H1 (cell line): ENCODE results near the gene CCDC80. TPM values are rescaled to one million over a fixed set of nuclear protein-coding genes. Genes with fewer than 3 reads are reported as not detected.
A peak's percentile ranks its signal among the peaks of the same experiment; 100 is the strongest.

ENCODE experiments used
- CTCF ChIA-PET: fragments of 300-600 bp; sonication (Branson Sonifier 250); formaldehyde crosslinking; loops from one replicate; lab custom pipeline; 2021; ENCODE audit not compliant: partially characterized antibody; lab: Charles Lee
- POLR2A ChIA-PET: fragments of 300-600 bp; sonication (Branson Sonifier 250); formaldehyde crosslinking; loops from one replicate; lab custom pipeline; 2021; ENCODE audit warnings: inconsistent platforms; ENCODE audit not compliant: partially characterized antibody; lab: Charles Lee
- DNase-seq, 2 experiments: peaks; one replicate each; pipeline versions ENCODE4 v3.0.0 to v3.0.0-alpha.2; 2010 to 2022; ENCODE audit warnings: low spot score in 2 of 2, low read depth in 1 of 2, mixed read lengths in 1 of 2
- FAIRE-seq: peaks from 2 replicates; lab custom pipeline; 2011; peaks lifted over from hg19 to GRCh38; lab: Jason Lieb, UNC
- H2AFZ ChIP-seq: 2 replicates; pipeline ENCODE4 v1.8.1; 2012; ENCODE audit warnings: low read length, inconsistent platforms
- H2AK5ac ChIP-seq: 2 replicates; pipeline ENCODE4 v1.6.1; 2013; ENCODE audit warnings: low read depth, low read length
- H2BK120ac ChIP-seq: replicated peaks from 2 replicates; pipeline ENCODE3; 2013; ENCODE audit warnings: low read depth, low read length, inconsistent platforms
- H2BK12ac ChIP-seq: 2 replicates; pipeline ENCODE4 v1.6.1; 2013; ENCODE audit warnings: low read depth, low read length
- H2BK15ac ChIP-seq: 2 replicates; pipeline ENCODE4 v1.6.1; 2013; ENCODE audit warnings: low read length
- H2BK20ac ChIP-seq: 2 replicates; pipeline ENCODE4 v1.6.1; 2013; ENCODE audit warnings: low read length
- H2BK5ac ChIP-seq: 2 replicates; pipeline ENCODE4 v1.6.1; 2013; ENCODE audit warnings: low read depth, low read length
- H3K14ac ChIP-seq: 2 replicates; pipeline ENCODE4 v1.6.1; 2013; ENCODE audit warnings: inconsistent platforms; ENCODE audit not compliant: insufficient read length
- H3K18ac ChIP-seq: 2 replicates; pipeline ENCODE4 v1.6.1; 2013; ENCODE audit warnings: low read length; ENCODE audit errors: extremely low read depth
- H3K23ac ChIP-seq: 2 replicates; pipeline ENCODE4 v1.6.1; 2013; ENCODE audit warnings: inconsistent platforms; ENCODE audit not compliant: insufficient read length
- H3K23me2 ChIP-seq: 2 replicates; pipeline ENCODE4 v1.6.1; 2013; ENCODE audit warnings: low read depth, low read length
- H3K27ac ChIP-seq: 2 replicates; pipeline ENCODE4 v1.6.1; 2011; ENCODE audit warnings: low read depth, low read length, inconsistent platforms
- H3K27me3 ChIP-seq, 4 experiments: replicated peaks in 1 of 4; 1 replicate in 1 of 4; 2 replicates in 3 of 4; pipeline versions ENCODE4 v1.6.1 to v1.8.1; 2011 to 2013; ENCODE audit warnings: low read length in 3 of 4, mild to moderate bottlenecking in 3 of 4, inconsistent platforms in 2 of 4, mixed read lengths in 2 of 4, moderate library complexity in 1 of 4; ENCODE audit not compliant: control insufficient read depth in 3 of 4, insufficient read depth in 3 of 4; ENCODE audit errors: extremely low read depth in 1 of 4
- H3K36me3 ChIP-seq, 4 experiments: 2 replicates each; pipeline versions ENCODE4 v1.6.1 to v1.8.1; 2011 to 2013; ENCODE audit warnings: mild to moderate bottlenecking in 4 of 4, low read length in 3 of 4, moderate library complexity in 2 of 4, control low read depth in 1 of 4, inconsistent platforms in 1 of 4; ENCODE audit not compliant: insufficient read depth in 4 of 4, control insufficient read depth in 2 of 4
- H3K4ac ChIP-seq: replicated peaks from 2 replicates; pipeline ENCODE3; 2013; ENCODE audit warnings: low read length, low read depth, mixed read lengths, inconsistent platforms; ENCODE audit not compliant: insufficient read length
- H3K4me1 ChIP-seq, 4 experiments: replicated peaks in 1 of 4; 1 replicate in 1 of 4; 2 replicates in 3 of 4; pipeline versions ENCODE4 v1.6.1 to v1.8.1; 2011 to 2013; ENCODE audit warnings: low read length in 3 of 4, inconsistent platforms in 2 of 4, mixed read lengths in 1 of 4; ENCODE audit not compliant: insufficient read depth in 4 of 4, control insufficient read depth in 3 of 4
- H3K4me2 ChIP-seq, 2 experiments: 2 replicates each; pipeline versions ENCODE4 v1.6.1 to v1.8.1; 2011 to 2013; ENCODE audit warnings: low read depth in 2 of 2, low read length in 2 of 2, control low read depth in 1 of 2, inconsistent platforms in 1 of 2, mild to moderate bottlenecking in 1 of 2; ENCODE audit not compliant: insufficient read depth in 1 of 2
- H3K4me3 ChIP-seq, 4 experiments: fragments of 200-600, 300-600 bp in 1 of 4; sonication (generic), shearing (Covaris generic), sonication (Bioruptor Twin) in 1 of 4; 2 replicates each; pipeline versions ENCODE4 v1.5.1 to v1.8.1; 2011 to 2016; ENCODE audit warnings: low read length in 4 of 4, low read depth in 3 of 4, control low read depth in 2 of 4, inconsistent platforms in 2 of 4, mild to moderate bottlenecking in 2 of 4, mixed read lengths in 1 of 4, moderate library complexity in 1 of 4; ENCODE audit not compliant: insufficient read depth in 2 of 4; ENCODE audit errors: extremely low read depth in 1 of 4
- H3K56ac ChIP-seq: replicated peaks from 2 replicates; pipeline ENCODE3; 2013; ENCODE audit warnings: low read depth, mild to moderate bottlenecking, mixed read lengths, low read length, inconsistent platforms; ENCODE audit not compliant: insufficient read length
- H3K79me1 ChIP-seq: 2 replicates; pipeline ENCODE4 v1.6.1; 2013; ENCODE audit warnings: low read depth, low read length, control low read depth
- H3K79me2 ChIP-seq, 2 experiments: 2 replicates each; pipeline versions ENCODE4 v1.6.1 to v1.8.1; 2012 to 2013; ENCODE audit warnings: low read length in 2 of 2, mild to moderate bottlenecking in 2 of 2, inconsistent platforms in 1 of 2; ENCODE audit not compliant: insufficient read depth in 2 of 2, control insufficient read depth in 1 of 2
- H3K9ac ChIP-seq, 4 experiments: replicated peaks in 1 of 4; 1 replicate in 1 of 4; 2 replicates in 3 of 4; pipeline versions ENCODE4 v1.6.1 to v1.8.1; 2011 to 2013; ENCODE audit warnings: low read depth in 3 of 4, low read length in 3 of 4, control low read depth in 2 of 4, mild to moderate bottlenecking in 2 of 4, moderate library complexity in 2 of 4, inconsistent platforms in 1 of 4; ENCODE audit errors: extremely low read depth in 1 of 4
- H3K9me3 ChIP-seq, 2 experiments: 2 replicates each; pipeline versions ENCODE4 v1.6.1 to v1.8.1; 2012 to 2013; ENCODE audit warnings: mild to moderate bottlenecking in 2 of 2, moderate library complexity in 2 of 2, control low read depth in 1 of 2, inconsistent platforms in 1 of 2, low read depth in 1 of 2, low read length in 1 of 2, mixed read lengths in 1 of 2; ENCODE audit not compliant: insufficient read depth in 2 of 2
- H4K20me1 ChIP-seq, 2 experiments: replicated peaks in 1 of 2; 2 replicates each; pipeline versions ENCODE3 to v1.8.1; 2011 to 2013; ENCODE audit warnings: inconsistent platforms in 2 of 2, low read length in 2 of 2, mild to moderate bottlenecking in 1 of 2; ENCODE audit not compliant: insufficient read depth in 2 of 2, control insufficient read depth in 1 of 2
- H4K5ac ChIP-seq: 2 replicates; pipeline ENCODE4 v1.6.1; 2013; ENCODE audit warnings: low read length, low read depth, mixed read lengths, inconsistent platforms; ENCODE audit not compliant: insufficient read length
- H4K8ac ChIP-seq: 2 replicates; pipeline ENCODE4 v1.8.0; 2013; ENCODE audit warnings: mild to moderate bottlenecking, moderate library complexity, low read length, inconsistent platforms; ENCODE audit not compliant: insufficient read depth; ENCODE audit errors: extremely low read depth
- H4K91ac ChIP-seq: replicated peaks from 2 replicates; pipeline ENCODE3; 2013; ENCODE audit warnings: low read length, mixed read lengths, inconsistent platforms; ENCODE audit not compliant: insufficient read length
- RNF2 ChIP-seq: fragments of 200-900, 300-1000 bp; sonication (generic); IDR thresholded peaks from 2 replicates; pipeline ENCODE4 v1.7.1; 2016; ENCODE audit warnings: borderline replicate concordance, low read depth, mild to moderate bottlenecking, antibody characterized with exemption, low read length; ENCODE audit not compliant: poor library complexity, severe bottlenecking; ENCODE audit errors: missing control alignments
- SIX5 ChIP-seq: IDR thresholded peaks from 2 replicates; pipeline ENCODE4 v1.6.1; 2011; ENCODE audit warnings: mild to moderate bottlenecking, low read depth, low read length
- TAF7 ChIP-seq: optimal IDR thresholded peaks from 2 replicates; pipeline ENCODE3; 2011; ENCODE audit warnings: low read depth, mild to moderate bottlenecking, inconsistent platforms, low read length, moderate library complexity, borderline replicate concordance
- WGBS, 2 experiments: shearing (Covaris generic) in 1 of 2; methylation state at CpG; one replicate each; pipeline versions ENCODE4 v1.1.6 to v1.1.7; 2013 to 2015; ENCODE audit warnings: low lambda C conversion rate in 2 of 2, mixed read lengths in 2 of 2, inconsistent platforms in 1 of 2, low coverage in 1 of 2, missing lambda C conversion rate in 1 of 2; ENCODE audit not compliant: insufficient replicate concordance in 2 of 2, insufficient coverage in 1 of 2, insufficient read length in 1 of 2; ENCODE audit errors: extremely low coverage in 1 of 2, missing lambda C conversion rate in 1 of 2; 5-methylcytosine and 5-hydroxymethylcytosine counted together
- long read RNA-seq, 2 experiments: library from RNA in 1 of 2; library from capped mRNA in 1 of 2; stranded (forward); transcript quantifications; one replicate each; pipeline ENCODE4 v2.0.0, GENCODE V29; 2021; ENCODE audit warnings: inconsistent platforms in 1 of 2
- polyA minus RNA-seq, 3 experiments: library from RNA; depleted of rRNA, polyadenylated mRNA; stranded (reverse); fragments of >200 nt; gene quantifications; 1 replicate in 2 of 3; 2 replicates in 1 of 3; pipeline ENCODE4 v1.2.3, GENCODE V29; 2011
- polyA plus RNA-seq, 7 experiments: library from polyadenylated mRNA; depleted of rRNA in 3 of 7; stranded (reverse) in 5 of 7; unstranded in 2 of 7; fragments of >200 nt in 5 of 7; fragments of 200-250 nt in 2 of 7; gene quantifications; 1 replicate in 5 of 7; 2 replicates in 1 of 7; 4 replicates in 1 of 7; pipeline versions ENCODE4 v1.2.1 to v1.2.3, GENCODE V29; 2011 to 2013; ENCODE audit warnings: missing spikeins in 2 of 7, mixed read lengths in 2 of 7
- total RNA-seq: library from RNA; stranded (reverse); fragmentation: NEBNext Ultra II Directional; extraction: Animal tissue kit (Norgen Biotek cat#: 25700); gene quantifications from 2 replicates; pipeline ENCODE4 v1.2.1, GENCODE V29; 2021

CCDC80 gene, protein sequence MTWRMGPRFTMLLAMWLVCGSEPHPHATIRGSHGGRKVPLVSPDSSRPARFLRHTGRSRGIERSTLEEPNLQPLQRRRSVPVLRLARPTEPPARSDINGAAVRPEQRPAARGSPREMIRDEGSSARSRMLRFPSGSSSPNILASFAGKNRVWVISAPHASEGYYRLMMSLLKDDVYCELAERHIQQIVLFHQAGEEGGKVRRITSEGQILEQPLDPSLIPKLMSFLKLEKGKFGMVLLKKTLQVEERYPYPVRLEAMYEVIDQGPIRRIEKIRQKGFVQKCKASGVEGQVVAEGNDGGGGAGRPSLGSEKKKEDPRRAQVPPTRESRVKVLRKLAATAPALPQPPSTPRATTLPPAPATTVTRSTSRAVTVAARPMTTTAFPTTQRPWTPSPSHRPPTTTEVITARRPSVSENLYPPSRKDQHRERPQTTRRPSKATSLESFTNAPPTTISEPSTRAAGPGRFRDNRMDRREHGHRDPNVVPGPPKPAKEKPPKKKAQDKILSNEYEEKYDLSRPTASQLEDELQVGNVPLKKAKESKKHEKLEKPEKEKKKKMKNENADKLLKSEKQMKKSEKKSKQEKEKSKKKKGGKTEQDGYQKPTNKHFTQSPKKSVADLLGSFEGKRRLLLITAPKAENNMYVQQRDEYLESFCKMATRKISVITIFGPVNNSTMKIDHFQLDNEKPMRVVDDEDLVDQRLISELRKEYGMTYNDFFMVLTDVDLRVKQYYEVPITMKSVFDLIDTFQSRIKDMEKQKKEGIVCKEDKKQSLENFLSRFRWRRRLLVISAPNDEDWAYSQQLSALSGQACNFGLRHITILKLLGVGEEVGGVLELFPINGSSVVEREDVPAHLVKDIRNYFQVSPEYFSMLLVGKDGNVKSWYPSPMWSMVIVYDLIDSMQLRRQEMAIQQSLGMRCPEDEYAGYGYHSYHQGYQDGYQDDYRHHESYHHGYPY
- total RNA-seq = 12.6 and 12.9 TPM in 2 replicates
- 0.89 and 1.1 TPM in 2 replicates for polyA plus RNA-seq (2011; rRNA removed)
- 1.00 TPM for polyA plus RNA-seq (2011; cell fraction: cytosol; rRNA removed)
- 1.2 TPM for polyA plus RNA-seq (2011; cell fraction: nucleus; rRNA removed)
- 4.2 to 5.6 TPM (median 5.1 TPM) in 4 replicates for polyA plus RNA-seq (2012, experiment 1 of 2)
- 0.49 TPM for polyA plus RNA-seq (2012, experiment 2 of 2)
- 23.7 TPM for polyA plus RNA-seq (2013, experiment 1 of 2)
- polyA plus RNA-seq (2013, experiment 2 of 2) = 25.8 TPM
- polyA minus RNA-seq (2011; rRNA and poly(A)+ RNA removed) = 0.91 and 1.7 TPM in 2 replicates
- polyA minus RNA-seq (2011; cell fraction: cytosol; rRNA and poly(A)+ RNA removed) = 2.2 TPM
- 2.2 TPM for polyA minus RNA-seq (2011; cell fraction: nucleus; rRNA and poly(A)+ RNA removed)
- long read RNA-seq, experiment 1, partial matches to known transcripts = 2 of 4 reads
- long read RNA-seq, experiment 1, other reads (novel, unspliced or antisense) = 2 of 4 reads
- long read RNA-seq, experiment 2, full-length matches to known transcripts = 1 of 2 reads
- long read RNA-seq, experiment 2, partial matches to known transcripts = 1 of 2 reads
- long read RNA-seq, experiment 2, other reads (novel, unspliced or antisense) = 0 of 2 reads

DNA sequence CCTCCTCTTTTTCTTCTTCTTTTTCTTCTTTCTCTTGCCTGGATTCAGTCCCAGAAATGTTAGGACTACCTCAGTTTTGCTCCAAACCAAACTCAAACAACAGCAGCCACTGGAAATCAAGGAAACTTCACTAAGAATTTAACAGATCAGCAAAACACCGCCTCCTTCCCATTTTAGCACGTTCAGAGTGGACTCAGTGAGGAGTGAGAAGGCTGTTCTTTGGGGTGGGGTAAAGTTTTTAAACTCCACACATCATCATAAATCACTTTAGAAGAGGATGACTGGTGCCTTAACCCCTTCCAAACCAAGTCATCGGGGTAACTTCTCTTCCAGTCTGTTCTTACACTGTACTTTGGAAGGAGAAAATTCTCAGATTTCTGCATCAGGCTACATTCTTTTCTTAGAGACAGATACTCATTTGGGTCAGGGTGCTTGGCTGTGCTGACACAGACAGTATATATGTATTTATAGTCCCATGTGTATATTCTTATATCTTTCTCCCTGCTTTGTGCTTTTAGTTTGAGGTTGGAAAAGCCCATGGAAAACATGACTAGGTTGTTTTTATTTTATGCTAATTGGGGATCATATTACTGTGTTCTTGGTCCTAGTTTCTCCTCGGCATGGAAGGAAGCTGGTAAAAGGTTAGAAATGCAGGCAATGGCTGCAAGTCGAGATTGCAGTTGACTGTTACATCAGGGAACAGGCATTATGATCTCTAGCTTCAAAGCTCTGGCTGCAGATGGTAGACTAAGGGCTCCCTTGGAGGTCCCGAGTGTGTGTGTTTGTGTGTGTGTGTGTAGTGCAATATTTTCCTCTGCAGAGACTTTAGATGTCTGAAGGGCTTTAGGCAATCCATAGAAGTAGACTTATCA is at the start of gene CCDC80:
Gene CCDC80 (minus strand): TSS at position 214 of the 872 bp plus-strand sequence. CDS start 1,238 bp downstream, outside the sequence.
- Histone ChIP-seq H2BK15ac (no peak within 1 kb of the TSS), H3K4me3 (no peak within 1 kb of the TSS), H3K9ac (no peak within 1 kb of the TSS), H3K18ac (peak within 1 kb of the TSS; percentile 54), H3K27me3 (no peaks in the 10 kb centered on the region), H2BK12ac (peak within 1 kb of the TSS; percentile 65; the same call in 1 of the 2 replicates), H4K5ac (no peak within 1 kb of the TSS), H2BK20ac (peak within 1 kb of the TSS; percentile 87), H4K20me1 (no peaks in the 10 kb centered on the region), H3K36me3 (no peaks in the 10 kb centered on the region), H3K79me2 (no peaks in the 10 kb centered on the region; a peak in 1 of 4 replicates), H3K23ac (no peak within 1 kb of the TSS), H3K4ac (no peak within 1 kb of the TSS), H4K8ac (no peak within 1 kb of the TSS), H2AFZ (peak within 1 kb of the TSS; percentile 97), H3K56ac (no peak within 1 kb of the TSS), H3K27ac (no peak within 1 kb of the TSS), H3K14ac (no peak within 1 kb of the TSS), H3K9me3 (no peaks in the 10 kb centered on the region), H2AK5ac (no peak within 1 kb of the TSS), H2BK5ac (peak within 1 kb of the TSS; percentile 73; the same call in 1 of the 2 replicates), H2BK120ac (peak within 1 kb of the TSS; percentile 19), H3K4me2 (peak within 1 kb of the TSS in 1 of 2 experiments; percentile 12; a peak in 2 of 4 replicates), H4K91ac (peak within 1 kb of the TSS; percentile 45), H3K79me1 (no peaks in the 10 kb centered on the region), H3K4me1 (peaks cover 5 to 11% (median 11%) of the 10 kb centered on the region in 4 experiments; a peak in 6 of 7 replicates), H3K23me2 (no peaks in the 10 kb centered on the region)
- ChIA-PET POLR2A (interaction anchor here (0.6 to 2.2 kb wide), 31 partner anchors 9 to 984 kb away, joined by 3 to 23 read pairs (median 4); partner anchors contain the start of genes ATG3, GTPBP8 and SLC35A5), CTCF (interaction anchor here (0.7 to 5.2 kb wide), 27 partner anchors 9 to 529 kb away, joined by 3 to 51 read pairs (median 6); partner anchors contain the start of genes GTPBP8 and SLC9C1)
- no peak for FAIRE-seq
- WGBS, 2 experiments = 66% methylated on average over 6 of the region's 6 CpGs; no CpG with 5 or more reads in 1 of the 2 experiments
- DNase-seq = no peak
- TF ChIP-seq TAF7 (peak; percentile 100), RNF2 (no peak), SIX5 (peak; percentile 16; the same call in 1 of the 2 replicates)
